ENCODE data around the gene KEAP1. TPM values are rescaled to one million over a fixed set of nuclear protein-coding genes. Genes with fewer than 3 reads are reported as not detected.

Gene KEAP1
- total and polyA plus RNA-seq, 12 donors, result 49.1 to 84.9 (median 60.0) TPM

DNA sequence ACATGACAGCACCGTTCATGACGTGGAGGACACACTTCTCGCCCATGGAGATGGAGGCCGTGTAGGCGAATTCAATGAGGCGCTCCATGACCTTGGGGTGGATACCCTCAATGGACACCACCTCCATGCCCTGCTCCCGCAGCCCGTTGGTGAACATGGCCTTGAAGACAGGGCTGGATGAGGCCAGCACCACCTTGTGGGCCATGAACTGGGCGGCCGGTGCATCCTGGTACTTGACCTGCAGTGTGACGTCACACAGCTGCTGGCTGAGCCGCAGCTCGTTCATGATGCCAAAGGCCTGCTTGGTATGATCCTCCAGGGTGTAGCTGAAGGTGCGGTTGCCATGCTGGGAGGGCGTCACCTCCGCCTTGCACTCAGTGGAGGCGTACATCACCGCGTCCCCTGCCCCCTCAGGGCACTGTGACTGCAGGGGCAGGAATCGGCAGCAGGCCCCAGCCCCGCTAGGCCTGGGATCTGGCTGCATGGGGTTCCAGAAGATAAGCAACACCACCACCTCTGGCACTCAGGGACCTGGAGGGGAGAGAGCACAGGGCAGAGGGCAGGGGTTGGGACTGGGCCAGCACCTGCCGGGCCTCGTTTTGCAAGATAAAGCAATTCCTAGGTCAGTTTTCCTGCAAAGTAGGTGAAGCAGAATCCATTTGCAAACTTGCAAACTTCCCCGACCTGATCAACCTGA, 3.5 kb downstream of the KEAP1 start:
- no peak for ATAC-seq

GRCh38 chr19:10497371-10497770, 5.8 kb downstream of the KEAP1 start:
- no peaks in the 10 kb centered on the region for H3K9me3 ChIP-seq
- no peaks in the 10 kb centered on the region for H3K27me3 ChIP-seq
- intact Hi-C loops (cut with DNase I), result loop anchor here in 1 of 10 donors (10.0 kb wide), 1 partner anchor 157 kb away; the partner anchor contains the start of gene ILF3
- 92 to 93% methylated on average over 4 of the region's 4 CpGs for WGBS, 2 donors
- H3K36me3 ChIP-seq, result peaks cover 0 to 77% (median 41%) of the 10 kb centered on the region in 9 donors
- DNase-seq (no peak), ATAC-seq (no peak)
- H3K4me3 ChIP-seq, result no peak overlapping the region
- no peak for TF ChIP-seq CTCF (IDR thresholded peaks at IDR 0.05)
- H3K27ac ChIP-seq, result no peak overlapping the region
- peaks cover 5 to 55% (median 42%) of the 10 kb centered on the region in 9 donors for H3K4me1 ChIP-seq

More for the DNA sequence above, 3.5 kb downstream of the KEAP1 start:
- Histone ChIP-seq H3K27me3 (no peaks in the 10 kb centered on the region), H3K36me3 (peaks cover 0 to 57% (median 28%) of the 10 kb centered on the region in 9 donors), H3K4me3 (no peak overlapping the region), H3K27ac (peak overlapping the region in 1 of 10 donors; percentile 51), H3K4me1 (peaks cover 5 to 58% (median 39%) of the 10 kb centered on the region in 9 donors), H3K9me3 (no peaks in the 10 kb centered on the region)
- 88% methylated on average over 24 of the region's 24 CpGs for WGBS, 2 donors
- no peak for TF ChIP-seq CTCF (IDR thresholded peaks at IDR 0.05)
- intact Hi-C loops (cut with DNase I), result loop anchor here in 7 of 10 donors (2.0 to 10.0 kb wide), 6 partner anchors 21 to 155 kb away; partner anchors contain the start of genes CDKN2D (in 5 of the 7), KRI1 (in 5 of the 7), ATG4D (in 1 of the 7) and ILF3 (in 1 of the 7)
- no peak for DNase-seq

DNA sequence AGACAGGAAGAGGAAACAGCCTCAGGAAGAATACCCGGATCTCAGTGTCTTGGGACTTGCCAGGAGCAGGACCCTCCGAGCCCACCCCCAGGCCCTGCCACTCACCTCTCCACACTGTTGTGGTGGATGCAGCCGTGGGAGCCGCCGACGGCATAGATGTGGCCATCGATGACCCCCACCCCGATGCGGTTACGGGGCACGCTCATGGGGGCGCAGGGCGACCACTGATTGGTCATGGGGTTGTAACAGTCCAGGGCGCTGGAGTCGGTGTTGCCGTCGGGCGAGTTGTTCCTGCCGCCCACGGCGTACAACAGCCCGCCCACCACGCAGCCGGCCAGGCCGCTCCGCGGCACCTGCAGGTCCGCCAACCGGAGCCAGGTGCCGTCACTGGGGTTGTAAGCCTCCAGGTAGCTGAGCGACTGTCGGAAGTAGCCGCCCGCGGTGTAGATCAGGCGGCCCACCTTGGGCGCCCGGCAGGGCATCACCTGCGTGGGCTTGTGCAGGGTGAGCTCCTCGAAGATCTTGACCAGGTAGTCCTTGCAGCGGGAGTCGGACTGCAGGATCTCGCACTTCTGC, 11.6 kb downstream of the KEAP1 start:
- Histone ChIP-seq H3K4me1 (peaks cover 0 to 17% (median 0%) of the 10 kb centered on the region in 9 donors), H3K36me3 (peaks cover 7 to 99% (median 76%) of the 10 kb centered on the region in 9 donors), H3K9me3 (no peaks in the 10 kb centered on the region), H3K27me3 (no peaks in the 10 kb centered on the region), H3K4me3 (no peak overlapping the region), H3K27ac (no peak overlapping the region)
- no peak for TF ChIP-seq CTCF (IDR thresholded peaks at IDR 0.05)
- DNase-seq (no peak), ATAC-seq (peak in 3 of 8 donors; percentile 9 to 44 (median 28))
- intact Hi-C loops (cut with DNase I), result loop anchor here in 1 of 10 donors (10.0 kb wide), 1 partner anchor 163 kb away; the partner anchor contains the start of gene ILF3
- WGBS, 2 donors, result 94 to 95% methylated on average over 43 of the region's 43 CpGs

GRCh38 chr19:10486551-10486950, 16.6 kb downstream of the KEAP1 start:
- ATAC-seq, result no peak
- 88 to 89% methylated on average over 13 of the region's 13 CpGs for WGBS, 2 donors
- Histone ChIP-seq H3K27ac (no peak overlapping the region), H3K4me3 (no peak overlapping the region), H3K36me3 (peaks cover 5 to 77% (median 49%) of the 10 kb centered on the region in 9 donors), H3K9me3 (no peaks in the 10 kb centered on the region), H3K4me1 (peaks cover 0 to 12% (median 0%) of the 10 kb centered on the region in 9 donors), H3K27me3 (no peaks in the 10 kb centered on the region)
- DNase-seq, result no peak
- no peak for TF ChIP-seq CTCF (IDR thresholded peaks at IDR 0.05)
- intact Hi-C loops (cut with DNase I), result loop anchor here in 1 of 10 donors (10.0 kb wide), 1 partner anchor 208 kb away; no protein-coding TSS in a partner anchor
